Endothelial cell of umbilical vein (primary cell): Measurements from ENCODE around the gene ZCCHC4. TPM values are rescaled to one million over a fixed set of nuclear protein-coding genes. Genes with fewer than 3 reads are reported as not detected.
"Not testable (repeated sequence)": the region's sequence is repeated elsewhere in the genome, so short reads cannot be mapped to it uniquely, and the experiment has no call there.

Source experiments
- BruUV-seq: library from RNA; stranded (reverse); fragments of 400-500 nt; replicated peaks from 2 replicates; lab custom pipeline; 2021; lab: Mats Ljungman, UMichigan
- CTCF ChIA-PET: fragments of 300-600, 350-600 bp; sonication (Branson Sonifier 250); formaldehyde crosslinking; loops from one replicate; lab custom pipeline; 2021; ENCODE audit warnings: antibody characterized with exemption, inconsistent platforms; lab: Charles Lee
- POLR2A ChIA-PET: fragments of 300-600, 350-600 bp; sonication (Branson Sonifier 250); formaldehyde crosslinking; loops from one replicate; lab custom pipeline; 2021; ENCODE audit warnings: antibody characterized with exemption, inconsistent platforms; lab: Charles Lee
- DNase-seq: peaks from one replicate; pipeline ENCODE4 v3.0.0-alpha.2; 2011; ENCODE audit warnings: low read depth, low spot score
- FAIRE-seq: peaks from 2 replicates; lab custom pipeline; 2011; peaks lifted over from hg19 to GRCh38; lab: Jason Lieb, UNC
- H2AFZ ChIP-seq: 2 replicates; pipeline ENCODE4 v1.6.0; 2012; ENCODE audit warnings: low read depth, low read length, control low read depth, inconsistent platforms
- H3K27ac ChIP-seq: 2 replicates; pipeline ENCODE4 v1.5.1; 2011; ENCODE audit warnings: low read depth, mild to moderate bottlenecking, control low read depth, low read length, moderate library complexity; ENCODE audit not compliant: insufficient read depth
- H3K27me3 ChIP-seq, 2 experiments: 2 replicates each; pipeline versions ENCODE4 v1.6.0 to v1.6.1; 2011; ENCODE audit warnings: low read length in 2 of 2, mixed read lengths in 1 of 2; ENCODE audit not compliant: control insufficient read depth in 2 of 2, insufficient read depth in 2 of 2
- H3K36me3 ChIP-seq, 2 experiments: 2 replicates in 1 of 2; 3 replicates in 1 of 2; pipeline ENCODE4 v1.5.1; 2011; ENCODE audit warnings: low read length in 2 of 2, mild to moderate bottlenecking in 1 of 2, moderate library complexity in 1 of 2; ENCODE audit not compliant: control insufficient read depth in 2 of 2, insufficient read depth in 2 of 2; ENCODE audit errors: extremely low read depth in 1 of 2
- H3K4me1 ChIP-seq: 3 replicates; pipeline ENCODE4 v1.5.1; 2011; ENCODE audit warnings: mild to moderate bottlenecking, low read length; ENCODE audit not compliant: control insufficient read depth, insufficient read depth; ENCODE audit errors: extremely low read depth
- H3K4me2 ChIP-seq: 2 replicates; pipeline ENCODE4 v1.6.1; 2011; ENCODE audit warnings: low read length, control low read depth, mixed read lengths; ENCODE audit not compliant: insufficient read depth
- H3K4me3 ChIP-seq, 3 experiments: fragments of 200-600 bp in 1 of 3; sonication (generic), shearing (Covaris generic) in 1 of 3; replicated peaks in 1 of 3; 2 replicates each; pipeline ENCODE4 v1.5.1; 2011 to 2016; ENCODE audit warnings: control low read depth in 3 of 3, low read length in 3 of 3, mild to moderate bottlenecking in 2 of 3, inconsistent platforms in 1 of 3, low read depth in 1 of 3, moderate library complexity in 1 of 3; ENCODE audit not compliant: insufficient read depth in 1 of 3
- H3K79me2 ChIP-seq: 2 replicates; pipeline ENCODE4 v1.6.0; 2012; ENCODE audit warnings: low read length, inconsistent platforms; ENCODE audit not compliant: control insufficient read depth, insufficient read depth
- H3K9ac ChIP-seq: replicated peaks from 2 replicates; pipeline ENCODE3; 2011; ENCODE audit warnings: low read length, control low read depth; ENCODE audit not compliant: insufficient read depth; ENCODE audit errors: extremely low read depth
- H3K9me1 ChIP-seq: replicated peaks from 3 replicates; pipeline ENCODE4 v1.6.0; 2011; ENCODE audit warnings: mild to moderate bottlenecking, low read length; ENCODE audit not compliant: control insufficient read depth, insufficient read depth; ENCODE audit errors: extremely low read depth
- H3K9me3 ChIP-seq: replicated peaks from 2 replicates; pipeline ENCODE4 v1.5.1; 2012; ENCODE audit warnings: low read length, inconsistent platforms; ENCODE audit not compliant: control insufficient read depth, insufficient read depth
- H4K20me1 ChIP-seq: replicated peaks from 2 replicates; pipeline ENCODE3; 2011; ENCODE audit warnings: mild to moderate bottlenecking, low read length; ENCODE audit not compliant: control insufficient read depth, insufficient read depth; ENCODE audit errors: extremely low read depth
- CTCF ChIP-seq, 2 donors: IDR thresholded peaks; 1 replicate in 1 of 2; 2 replicates in 1 of 2; pipeline ENCODE4 v1.5.1; 2011; ENCODE audit warnings: low read length in 2 of 2, mild to moderate bottlenecking in 2 of 2, moderate library complexity in 2 of 2, control low read depth in 1 of 2, inconsistent platforms in 1 of 2, low read depth in 1 of 2; ENCODE audit not compliant: insufficient read depth in 1 of 2; ENCODE audit errors: extremely low read depth in 1 of 2
- EZH2 ChIP-seq: IDR thresholded peaks from 2 replicates; pipeline ENCODE4 v1.6.1; 2012; ENCODE audit warnings: borderline replicate concordance, low read depth, mild to moderate bottlenecking, moderate library complexity, low read length, inconsistent platforms; ENCODE audit not compliant: severe bottlenecking
- FOS ChIP-seq: IDR thresholded peaks from 2 replicates; pipeline ENCODE4 v1.6.1; 2011; ENCODE audit warnings: mild to moderate bottlenecking, low read length, moderate library complexity, borderline replicate concordance; ENCODE audit not compliant: insufficient read depth
- GATA2 ChIP-seq: IDR thresholded peaks from 2 replicates; pipeline ENCODE4 v1.7.0; 2011; ENCODE audit warnings: low read depth, mild to moderate bottlenecking, moderate library complexity, mixed read lengths, low read length; ENCODE audit not compliant: insufficient read length, insufficient read depth
- JUN ChIP-seq: IDR thresholded peaks from 2 replicates; pipeline ENCODE4 v1.6.1; 2011; ENCODE audit warnings: borderline replicate concordance, low read depth; ENCODE audit not compliant: insufficient read length, insufficient read depth
- MAX ChIP-seq: IDR thresholded peaks from 2 replicates; pipeline ENCODE4 v1.6.1; 2011; ENCODE audit not compliant: insufficient read depth, insufficient read length
- MYC ChIP-seq: IDR thresholded peaks from one replicate; pipeline ENCODE4 v1.6.1; 2011; ENCODE audit warnings: mild to moderate bottlenecking, low read depth, low read length
- POLR2A ChIP-seq: IDR thresholded peaks from 2 replicates; pipeline ENCODE4 v1.6.1; 2012; ENCODE audit warnings: low read depth, mild to moderate bottlenecking, control low read depth, low read length
- POLR2AphosphoS5 ChIP-seq: IDR thresholded peaks from 2 replicates; pipeline ENCODE4 v1.6.1; 2012; ENCODE audit warnings: low read depth, mild to moderate bottlenecking, control low read depth, low read length, moderate library complexity; ENCODE audit not compliant: insufficient read depth
- dilution Hi-C: fragments of 300-500 bp; cut with MboI; formaldehyde crosslinking; loops from one replicate; pipeline ENCODE4 v1.15.0; 2019; ENCODE audit warnings: low sequenced_read_pairs; ENCODE audit not compliant: extremely low pct_ligation_motif_present
- intact Hi-C: fragments of 100-400 bp; cut with micrococcal nuclease; formaldehyde crosslinking; loops from one replicate; pipeline ENCODE4 v1.10.0; 2022
- polyA plus RNA-seq, 4 experiments: library from polyadenylated mRNA; depleted of rRNA in 3 of 4; stranded (reverse) in 3 of 4; unstranded in 1 of 4; fragments of >200 nt; gene quantifications; 2 replicates each; pipeline versions ENCODE4 v1.2.1 to v1.2.3, GENCODE V29; 2011 to 2012; ENCODE audit warnings: missing spikeins in 1 of 4
- total RNA-seq: library from RNA; stranded (reverse); gene quantifications from 2 replicates; pipeline ENCODE4 v1.2.3, GENCODE V29; 2021

Gene ZCCHC4
- total and polyA plus RNA-seq, 2 donors (not counting 3 experiments of a cell fraction or from before 2014, with no cell fraction given): 6.6 to 10.9 TPM

- Histone ChIP-seq H3K4me2 (no peak overlapping the region), H3K9me3 (no peaks in the 10 kb centered on the region), H4K20me1 (no peaks in the 10 kb centered on the region), H3K4me1 (no peaks in the 10 kb centered on the region), H3K27ac (no peak overlapping the region), H3K79me2 (no peaks in the 10 kb centered on the region), H3K36me3 (peaks cover 2% of the 10 kb centered on the region in 2 experiments), H3K4me3 (no peak overlapping the region), H3K9me1 (no peaks in the 10 kb centered on the region), H3K9ac (no peak overlapping the region), H2AFZ (no peak overlapping the region), H3K27me3 (no peaks in the 10 kb centered on the region)
- TF ChIP-seq FOS: no peak
- TF ChIP-seq MAX: no peak
- no peak for TF ChIP-seq JUN
- TF ChIP-seq MYC: no peak
- TF ChIP-seq CTCF (IDR thresholded peaks at IDR 0.05; ENCODE audit: extremely low read depth in 1 of 2, insufficient read depth in 1 of 2, low read depth in 1 of 2, low read length in 2 of 2): no peak
- TF ChIP-seq POLR2A: no peak
- no peak for TF ChIP-seq GATA2
- TF ChIP-seq EZH2: no peak
- TF ChIP-seq POLR2AphosphoS5: no peak
- no peak for FAIRE-seq
- dilution Hi-C loops (no loop called here), intact Hi-C loops (no loop called here)
- POLR2A ChIA-PET: no interaction called here
- CTCF ChIA-PET: interaction anchor here (2.2 kb wide), 2 partner anchors 10 to 45 kb away, joined by 6 to 9 read pairs; partner anchors contain the start of gene ZCCHC4
- BruUV-seq: no TSS peak
- no peak for DNase-seq
Observed at GRCh38 chr4:25321703-25322102, 9.1 kb downstream of the ZCCHC4 start.

- H3K27ac ChIP-seq, H3K4me3 ChIP-seq, CTCF ChIA-PET, intact Hi-C loops, H3K4me1 ChIP-seq, DNase-seq, H3K9ac ChIP-seq, H3K36me3 ChIP-seq, POLR2A ChIA-PET, H4K20me1 ChIP-seq, H2AFZ ChIP-seq, BruUV-seq, H3K9me1 ChIP-seq, H3K27me3 ChIP-seq, FAIRE-seq, H3K79me2 ChIP-seq, H3K9me3 ChIP-seq, dilution Hi-C loops, H3K4me2 ChIP-seq: not testable (repeated sequence)
Observed at GRCh38 chr4:25328463-25328862, 15.9 kb downstream of the ZCCHC4 start.
